OCI-LY3 (cell line): ENCODE measurements around the gene MIDN.

Experiments
- CTCF ChIP-seq: fragments of 200-600, 300-600 bp; sonication (generic); IDR thresholded peaks from 2 replicates; pipeline ENCODE4 v1.5.1; 2014; ENCODE audit warnings: antibody characterized with exemption, low read length, low read depth
- EZH2phosphoT487 ChIP-seq: fragments of 200-600 bp; shearing (Covaris generic); IDR thresholded peaks from 2 replicates; pipeline ENCODE4 v1.6.1; 2018; ENCODE audit warnings: antibody characterized with exemption, mixed run types, low read depth

DNA sequence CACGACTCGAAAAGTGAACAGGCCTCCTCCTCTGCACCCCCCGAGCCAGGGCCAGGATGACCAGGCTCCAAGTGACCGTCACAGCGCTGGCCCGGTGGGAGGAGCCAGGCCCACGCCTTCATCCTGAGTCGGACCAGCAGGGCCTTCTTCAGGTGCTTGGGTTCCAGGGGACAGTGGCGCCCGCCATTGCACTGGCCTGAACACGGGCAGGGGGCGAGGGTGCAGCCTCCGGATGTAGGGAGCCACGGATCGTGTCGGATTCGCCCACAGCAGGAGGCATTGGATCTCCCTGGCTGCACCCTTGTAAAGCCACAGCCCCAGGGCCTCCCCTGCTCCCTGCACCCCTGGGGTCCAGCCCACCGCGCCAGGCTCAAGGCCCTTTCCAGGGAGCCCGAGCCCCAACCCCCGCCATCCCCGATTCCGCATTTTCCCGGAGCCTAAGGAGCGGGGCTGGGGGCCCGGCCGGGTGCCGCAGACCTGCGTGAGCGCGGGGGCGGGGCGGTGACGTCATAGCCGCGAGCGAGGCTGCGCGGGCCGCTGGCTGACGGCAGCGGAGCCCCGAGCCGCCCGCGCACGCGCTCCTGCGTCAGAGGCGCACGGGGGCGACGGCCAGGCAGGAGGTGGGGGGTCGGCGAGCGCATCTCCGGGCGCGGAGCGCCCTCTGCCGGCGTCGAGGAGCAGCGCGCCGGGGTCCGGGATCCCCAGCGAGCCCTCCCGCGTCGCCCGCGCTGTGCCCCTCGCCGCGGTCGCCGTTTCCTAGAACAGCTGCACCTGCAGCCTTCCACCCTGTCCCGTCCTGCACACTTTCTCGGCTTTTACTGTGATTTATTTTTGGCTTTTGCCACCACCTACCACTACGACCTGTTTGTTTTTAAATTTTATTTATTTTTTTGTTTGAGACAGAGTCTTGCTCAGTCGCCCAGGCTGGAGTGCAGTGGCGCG is 8.3 kb upstream of the MIDN start:
- TF ChIP-seq CTCF (peak; percentile 75), EZH2phosphoT487 (no peak)
